ENCODE measurements around the gene PCDHB14.
"Not testable (repeated sequence)": the region's sequence is repeated elsewhere in the genome, so short reads cannot be mapped to it uniquely, and the experiment has no call there.

DNA sequence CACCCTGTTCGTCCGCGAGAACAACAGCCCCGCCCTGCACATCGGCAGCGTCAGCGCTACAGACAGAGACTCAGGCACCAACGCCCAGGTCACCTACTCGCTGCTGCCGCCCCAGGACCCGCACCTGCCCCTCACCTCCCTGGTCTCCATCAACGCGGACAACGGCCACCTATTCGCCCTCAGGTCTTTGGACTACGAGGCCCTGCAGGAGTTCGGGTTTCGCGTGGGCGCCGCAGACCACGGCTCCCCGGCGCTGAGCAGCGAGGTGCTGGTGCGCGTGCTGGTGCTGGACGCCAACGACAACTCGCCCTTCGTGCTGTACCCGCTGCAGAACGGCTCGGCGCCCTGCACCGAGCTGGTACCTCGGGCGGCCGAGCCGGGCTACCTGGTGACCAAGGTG is 12.8 kb downstream of the PCDHB14 start:
- TF ChIP-seq, protein P1, sequence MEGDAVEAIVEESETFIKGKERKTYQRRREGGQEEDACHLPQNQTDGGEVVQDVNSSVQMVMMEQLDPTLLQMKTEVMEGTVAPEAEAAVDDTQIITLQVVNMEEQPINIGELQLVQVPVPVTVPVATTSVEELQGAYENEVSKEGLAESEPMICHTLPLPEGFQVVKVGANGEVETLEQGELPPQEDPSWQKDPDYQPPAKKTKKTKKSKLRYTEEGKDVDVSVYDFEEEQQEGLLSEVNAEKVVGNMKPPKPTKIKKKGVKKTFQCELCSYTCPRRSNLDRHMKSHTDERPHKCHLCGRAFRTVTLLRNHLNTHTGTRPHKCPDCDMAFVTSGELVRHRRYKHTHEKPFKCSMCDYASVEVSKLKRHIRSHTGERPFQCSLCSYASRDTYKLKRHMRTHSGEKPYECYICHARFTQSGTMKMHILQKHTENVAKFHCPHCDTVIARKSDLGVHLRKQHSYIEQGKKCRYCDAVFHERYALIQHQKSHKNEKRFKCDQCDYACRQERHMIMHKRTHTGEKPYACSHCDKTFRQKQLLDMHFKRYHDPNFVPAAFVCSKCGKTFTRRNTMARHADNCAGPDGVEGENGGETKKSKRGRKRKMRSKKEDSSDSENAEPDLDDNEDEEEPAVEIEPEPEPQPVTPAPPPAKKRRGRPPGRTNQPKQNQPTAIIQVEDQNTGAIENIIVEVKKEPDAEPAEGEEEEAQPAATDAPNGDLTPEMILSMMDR (IDR thresholded peaks at IDR 0.05) = not testable (repeated sequence)
- TF ChIP-seq POLR2A (IDR thresholded peaks at IDR 0.05) = not testable (repeated sequence)

Data from upper lobe of left lung (tissue), 4 donors.